Right lobe of liver (tissue), 6 donors: Measurements from ENCODE around the gene TAOK3. TPM values are rescaled to one million over a fixed set of nuclear protein-coding genes. Genes with fewer than 3 reads are reported as not detected.

Source experiments
- ATAC-seq, 4 donors: fragments of 200-7000 bp; cut with Tn5 transposase; one replicate each; pipeline ENCODE4 v1.9.1; 2020; ENCODE audit warnings: mild to moderate bottlenecking in 4 of 4, moderate library complexity in 4 of 4
- DNase-seq, 3 donors: peaks; one replicate each; pipeline ENCODE4 v3.0.0-alpha.2; 2020
- H3K27ac ChIP-seq, 3 donors: fragments of 200-600 bp; one replicate each; pipeline ENCODE4 v1.8.0; 2022
- H3K27me3 ChIP-seq, 2 donors: fragments of 200-600 bp; one replicate each; pipeline ENCODE4 v1.8.0; 2022
- H3K36me3 ChIP-seq, 4 donors: fragments of 200-600 bp; sonication (generic) in 1 of 4; one replicate each; pipeline versions ENCODE4 v1.5.1 to v1.8.0; 2017 to 2022; ENCODE audit warnings: control low read depth in 1 of 4
- H3K4me1 ChIP-seq, 4 donors: fragments of 200-600 bp; sonication (generic) in 1 of 4; one replicate each; pipeline versions ENCODE4 v1.5.1 to v1.8.0; 2017 to 2022; ENCODE audit warnings: control low read depth in 1 of 4
- H3K4me3 ChIP-seq, 3 donors: fragments of 200-600 bp; one replicate each; pipeline ENCODE4 v1.8.0; 2022
- H3K9me3 ChIP-seq, 4 donors: fragments of 200-600 bp; sonication (generic) in 1 of 4; one replicate each; pipeline versions ENCODE4 v1.5.1 to v1.8.0; 2017 to 2022; ENCODE audit warnings: control low read depth in 1 of 4
- POLR2A ChIP-seq: fragments of 450-650 bp; IDR thresholded peaks from one replicate; pipeline ENCODE4 v1.6.1; 2017; ENCODE audit warnings: antibody characterized with exemption, mild to moderate bottlenecking
- WGBS: methylation state at CpG from one replicate; pipeline ENCODE4 v1.1.6; 2018; ENCODE audit warnings: low coverage, low lambda C conversion rate; ENCODE audit not compliant: insufficient coverage; ENCODE audit errors: missing lambda C conversion rate; 5-methylcytosine and 5-hydroxymethylcytosine counted together
- intact Hi-C, 2 donors: fragments of 100-400 bp; cut with DNase I; formaldehyde crosslinking; loops; one replicate each; pipeline versions ENCODE4 v1.11.2 to v1.14.1; 2022
- total RNA-seq, 6 experiments: library from RNA; depleted of rRNA in 2 of 6; stranded (reverse); fragments of >200 nt in 2 of 6; fragmentation: NEBNext Ultra II Directional in 3 of 6; extraction: Animal tissue kit (Norgen Biotek cat#: 25700) in 3 of 6; gene quantifications; one replicate each; pipeline versions ENCODE4 v1.1.0 to v1.2.4, GENCODE V29; 2016 to 2023
- TF ChIP-seq, protein P1 (sequence below), 4 donors: fragments of 200-600 bp in 3 of 4; fragments of 450-650 bp in 1 of 4; IDR thresholded peaks; one replicate each; pipeline versions ENCODE4 v1.5.1 to v1.8.0; 2016 to 2022; ENCODE audit warnings: antibody characterized with exemption in 4 of 4, mild to moderate bottlenecking in 2 of 4
- donor health status: DM: no; HTN: yes; CAD: no.
- donor health status: DM: no; HTN: no; CAD: no.
- donor health status: DM: no; HTN: no; CAD: no.
- donor health status: DM: no; HTN: yes; CAD: no.
- donor health status: DM: no; HTN: yes; CAD: no.

TAOK3 gene
- total RNA-seq, 6 experiments from 2014 or later, result 12.2 to 21.9 (median 17.7) TPM

DNA sequence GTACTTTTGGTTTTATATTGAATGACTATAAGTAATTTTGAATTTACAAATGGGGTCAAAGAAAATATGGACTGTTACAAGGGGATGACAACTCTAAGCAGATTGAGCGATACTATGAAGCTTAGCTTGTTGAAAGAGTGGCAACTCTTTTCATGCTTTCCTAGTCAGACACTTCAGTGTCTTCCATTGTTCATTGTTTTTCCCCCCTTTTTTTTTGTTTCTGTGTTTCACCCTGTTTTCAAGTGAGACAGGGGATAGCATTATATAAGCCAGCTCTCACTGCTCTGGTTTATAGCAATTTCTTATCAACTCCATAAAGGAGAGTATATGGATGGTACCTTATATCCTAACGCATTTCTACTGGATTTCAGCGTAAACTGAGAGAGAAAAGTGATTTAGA, 212.2 kb downstream of the TAOK3 start:
- 96% methylated on average over 3 of the region's 3 CpGs for WGBS
- H3K27me3 ChIP-seq, result no peaks in the 10 kb centered on the region
- H3K27ac ChIP-seq, result no peak overlapping the region
- intact Hi-C loops, result no loop called here
- ATAC-seq (no peak), DNase-seq (no peak)
- H3K36me3 ChIP-seq, result peaks cover 0 to 42% (median 24%) of the 10 kb centered on the region in 4 donors
- no peaks in the 10 kb centered on the region for H3K4me1 ChIP-seq
- no peak overlapping the region for H3K4me3 ChIP-seq
- H3K9me3 ChIP-seq, result no peaks in the 10 kb centered on the region
- no peak for TF ChIP-seq POLR2A
- TF ChIP-seq, protein P1, sequence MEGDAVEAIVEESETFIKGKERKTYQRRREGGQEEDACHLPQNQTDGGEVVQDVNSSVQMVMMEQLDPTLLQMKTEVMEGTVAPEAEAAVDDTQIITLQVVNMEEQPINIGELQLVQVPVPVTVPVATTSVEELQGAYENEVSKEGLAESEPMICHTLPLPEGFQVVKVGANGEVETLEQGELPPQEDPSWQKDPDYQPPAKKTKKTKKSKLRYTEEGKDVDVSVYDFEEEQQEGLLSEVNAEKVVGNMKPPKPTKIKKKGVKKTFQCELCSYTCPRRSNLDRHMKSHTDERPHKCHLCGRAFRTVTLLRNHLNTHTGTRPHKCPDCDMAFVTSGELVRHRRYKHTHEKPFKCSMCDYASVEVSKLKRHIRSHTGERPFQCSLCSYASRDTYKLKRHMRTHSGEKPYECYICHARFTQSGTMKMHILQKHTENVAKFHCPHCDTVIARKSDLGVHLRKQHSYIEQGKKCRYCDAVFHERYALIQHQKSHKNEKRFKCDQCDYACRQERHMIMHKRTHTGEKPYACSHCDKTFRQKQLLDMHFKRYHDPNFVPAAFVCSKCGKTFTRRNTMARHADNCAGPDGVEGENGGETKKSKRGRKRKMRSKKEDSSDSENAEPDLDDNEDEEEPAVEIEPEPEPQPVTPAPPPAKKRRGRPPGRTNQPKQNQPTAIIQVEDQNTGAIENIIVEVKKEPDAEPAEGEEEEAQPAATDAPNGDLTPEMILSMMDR (IDR thresholded peaks at IDR 0.05), result no peak

DNA sequence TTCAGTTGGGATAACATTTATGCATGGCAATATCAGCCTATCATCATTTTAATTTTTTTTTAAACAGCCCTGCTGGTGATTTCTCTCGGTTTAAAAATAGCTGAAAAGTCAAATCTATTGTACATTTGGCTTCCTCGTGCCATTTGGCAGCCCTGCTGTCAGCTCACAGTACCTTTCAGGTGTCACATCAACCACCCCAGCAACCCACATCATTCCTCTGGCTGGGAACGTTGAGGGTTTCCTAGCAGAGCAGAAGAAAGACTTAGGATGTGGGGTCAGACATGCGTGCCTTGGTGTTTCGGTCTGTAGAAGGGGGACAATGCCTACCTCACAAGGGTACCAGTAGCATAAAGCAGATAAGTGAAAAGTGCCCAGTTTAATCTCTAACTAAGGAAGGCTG, 221.0 kb downstream of the TAOK3 start:
- Histone ChIP-seq H3K27ac (no peak overlapping the region), H3K36me3 (peaks cover 0 to 27% (median 14%) of the 10 kb centered on the region in 4 donors), H3K4me1 (no peaks in the 10 kb centered on the region), H3K27me3 (no peaks in the 10 kb centered on the region), H3K4me3 (no peak overlapping the region), H3K9me3 (no peaks in the 10 kb centered on the region)
- intact Hi-C loops, result no loop called here
- TF ChIP-seq POLR2A, result no peak
- TF ChIP-seq, protein P1 (IDR thresholded peaks at IDR 0.05), result no peak
- WGBS, result 77% methylated on average over 5 of the region's 5 CpGs
- DNase-seq (no peak), ATAC-seq (no peak)

DNA sequence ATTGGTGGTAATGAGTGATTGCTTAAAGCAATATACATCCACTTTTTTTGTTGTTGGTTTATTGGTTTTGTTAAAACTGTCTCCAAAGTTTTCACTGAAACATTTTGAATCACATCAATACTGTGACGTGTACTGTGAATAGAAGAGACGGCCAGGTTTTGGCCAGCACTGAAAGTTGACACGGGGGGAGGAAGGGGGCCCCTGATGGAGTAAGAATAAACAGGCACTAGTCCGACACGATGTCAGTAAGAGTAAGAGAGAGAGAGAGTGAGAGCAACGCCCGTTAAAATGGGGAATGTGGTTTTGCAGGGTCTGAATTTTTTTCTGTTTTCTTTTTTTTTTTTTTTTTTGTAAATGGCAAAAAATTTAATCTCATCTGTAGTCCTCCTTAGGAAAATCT, 222.1 kb downstream of the TAOK3 start:
- no peak for TF ChIP-seq POLR2A
- TF ChIP-seq, protein P1 (IDR thresholded peaks at IDR 0.05), result no peak
- peaks cover 0 to 38% (median 18%) of the 10 kb centered on the region in 4 donors for H3K36me3 ChIP-seq
- DNase-seq (no peak), ATAC-seq (peak in 3 of 4 donors; percentile 57 to 78 (median 68))
- no peaks in the 10 kb centered on the region for H3K9me3 ChIP-seq
- intact Hi-C loops, result no loop called here
- no peaks in the 10 kb centered on the region for H3K4me1 ChIP-seq
- no peak overlapping the region for H3K27ac ChIP-seq
- WGBS, result 24% methylated on average over 7 of the region's 7 CpGs
- no peaks in the 10 kb centered on the region for H3K27me3 ChIP-seq
- H3K4me3 ChIP-seq, result no peak overlapping the region

DNA sequence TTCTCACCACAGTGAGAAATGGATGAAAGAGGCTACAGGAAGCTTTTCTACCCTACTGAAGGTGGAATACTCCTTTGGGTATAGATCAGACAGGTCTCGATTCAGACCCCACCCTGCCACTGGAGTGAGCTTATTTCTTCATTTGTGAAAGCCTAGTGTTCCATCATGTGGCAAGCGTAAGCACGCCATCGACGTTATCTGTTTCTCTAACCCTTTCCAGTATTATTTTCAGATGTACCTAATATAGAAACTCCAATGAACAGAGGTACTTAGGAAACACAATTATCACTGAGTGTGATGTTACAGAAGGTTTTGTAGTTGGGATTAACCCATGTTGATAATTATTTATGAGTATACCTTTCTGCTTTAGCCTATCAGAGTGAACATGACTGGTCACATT, 224.4 kb downstream of the TAOK3 start:
- TF ChIP-seq, protein P1 (IDR thresholded peaks at IDR 0.05), result no peak
- TF ChIP-seq POLR2A, result no peak
- 88% methylated on average over 5 of the region's 5 CpGs for WGBS
- H3K9me3 ChIP-seq, result no peaks in the 10 kb centered on the region
- H3K27me3 ChIP-seq, result no peaks in the 10 kb centered on the region
- H3K27ac ChIP-seq, result no peak overlapping the region
- H3K36me3 ChIP-seq, result peaks cover 0 to 61% (median 27%) of the 10 kb centered on the region in 4 donors
- DNase-seq, result no peak
- intact Hi-C loops, result no loop called here
- H3K4me3 ChIP-seq, result no peak overlapping the region
- no peak for ATAC-seq
- peaks cover 0 to 5% (median 0%) of the 10 kb centered on the region in 4 donors for H3K4me1 ChIP-seq

DNA sequence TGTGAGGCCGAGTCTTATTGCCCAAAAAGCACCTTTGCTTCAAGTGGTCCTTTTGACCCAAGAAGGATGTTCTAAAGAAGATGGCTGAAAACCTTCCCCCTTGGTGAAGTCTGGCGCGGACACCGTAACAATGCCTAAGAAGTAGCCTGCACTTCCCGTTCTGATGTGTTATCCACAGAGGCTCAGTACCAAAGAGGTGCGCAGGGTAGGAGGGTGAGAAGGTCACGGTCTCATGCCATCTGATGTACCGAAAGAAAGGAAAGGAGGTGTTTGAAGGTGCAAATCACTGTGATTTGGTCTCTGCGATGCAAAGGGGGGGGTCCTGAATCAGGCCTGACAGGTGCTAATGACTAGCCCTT, 226.9 kb downstream of the TAOK3 start:
- TF ChIP-seq, protein P1 (IDR thresholded peaks at IDR 0.05), result no peak
- TF ChIP-seq POLR2A, result no peak
- intact Hi-C loops, result no loop called here
- H3K4me1 ChIP-seq, result peaks cover 0 to 21% (median 7%) of the 10 kb centered on the region in 4 donors
- H3K27me3 ChIP-seq, result no peaks in the 10 kb centered on the region
- H3K9me3 ChIP-seq, result no peaks in the 10 kb centered on the region
- WGBS, result 84% methylated on average over 9 of the region's 9 CpGs
- DNase-seq (no peak), ATAC-seq (no peak)
- peaks cover 0 to 75% (median 31%) of the 10 kb centered on the region in 4 donors for H3K36me3 ChIP-seq
- no peak overlapping the region for H3K4me3 ChIP-seq
- no peak overlapping the region for H3K27ac ChIP-seq
